ENCODE data around the gene LZTS2. TPM values are rescaled to one million over a fixed set of nuclear protein-coding genes. Genes with fewer than 3 reads are reported as not detected.

The LZTS2 gene
- total RNA-seq, 1 experiment from 2014 or later = 11.3 TPM

DNA sequence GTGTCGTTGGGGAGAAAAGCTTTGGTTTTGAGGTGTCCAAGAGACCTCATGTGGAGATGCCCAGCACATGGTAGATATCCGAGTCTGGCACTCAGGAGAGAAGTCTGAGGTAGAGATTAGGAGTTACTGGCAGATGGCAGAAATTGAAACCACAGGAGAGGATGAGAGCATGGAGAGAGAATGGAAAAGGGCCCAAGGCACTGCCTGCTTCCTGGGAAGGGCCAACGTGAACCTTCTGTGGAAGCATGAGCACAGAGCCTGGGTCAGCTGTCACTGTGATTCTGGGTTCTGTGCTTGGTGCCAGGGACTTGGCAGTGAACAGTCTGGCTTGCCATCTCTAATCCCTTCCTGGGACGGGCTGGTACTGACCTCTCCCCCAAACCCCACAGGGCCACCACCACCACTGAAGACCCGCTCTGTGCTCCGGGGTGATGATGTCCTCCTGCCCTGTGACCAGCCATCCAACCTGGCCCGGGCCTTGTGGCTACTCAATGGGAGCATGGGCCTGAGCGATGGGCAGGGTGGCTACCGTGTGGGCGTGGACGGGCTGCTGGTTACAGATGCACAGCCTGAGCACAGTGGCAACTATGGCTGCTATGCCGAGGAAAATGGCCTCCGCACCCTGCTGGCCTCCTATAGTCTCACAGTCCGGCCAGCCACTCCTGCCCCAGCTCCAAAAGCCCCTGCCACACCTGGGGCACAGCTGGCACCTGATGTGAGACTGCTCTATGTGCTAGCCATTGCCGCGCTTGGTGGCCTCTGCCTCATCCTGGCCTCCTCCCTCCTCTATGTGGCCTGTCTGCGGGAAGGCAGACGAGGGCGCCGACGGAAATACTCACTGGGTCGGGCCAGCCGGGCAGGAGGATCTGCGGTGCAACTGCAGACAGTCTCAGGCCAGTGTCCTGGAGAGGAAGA, 16.4 kb upstream of the LZTS2 start:
- no peaks in the 10 kb centered on the region for H3K9me3 ChIP-seq (ENCODE audit: low read length)
- H2AFZ ChIP-seq (ENCODE audit: low read length) = no peak overlapping the region
- H4K20me1 ChIP-seq (ENCODE audit: insufficient read depth, low read depth, low read length) = no peaks in the 10 kb centered on the region
- peaks cover 4% of the 10 kb centered on the region; the same call in 1 of the 2 replicates for H3K36me3 ChIP-seq (ENCODE audit: insufficient read depth, low read length)
- H3K79me2 ChIP-seq (ENCODE audit: low read length) = peaks cover 24% of the 10 kb centered on the region
- no peak overlapping the region for H3K27ac ChIP-seq (ENCODE audit: low read length)
- no peak for DNase-seq
- H3K9me2 ChIP-seq (replicated peaks; ENCODE audit: insufficient read depth, low read length) = no peaks in the 10 kb centered on the region
- no peak overlapping the region for H3K4me2 ChIP-seq (ENCODE audit: low read depth, low read length, poor library complexity, severe bottlenecking)
- H3K27me3 ChIP-seq (ENCODE audit: low read length) = no peaks in the 10 kb centered on the region
- H3K4me3 ChIP-seq (ENCODE audit: low read length) = no peak overlapping the region
- H3K9ac ChIP-seq (ENCODE audit: low read length) = no peak overlapping the region
- peaks cover 15% of the 10 kb centered on the region for H3K4me1 ChIP-seq (ENCODE audit: low read length)

DNA sequence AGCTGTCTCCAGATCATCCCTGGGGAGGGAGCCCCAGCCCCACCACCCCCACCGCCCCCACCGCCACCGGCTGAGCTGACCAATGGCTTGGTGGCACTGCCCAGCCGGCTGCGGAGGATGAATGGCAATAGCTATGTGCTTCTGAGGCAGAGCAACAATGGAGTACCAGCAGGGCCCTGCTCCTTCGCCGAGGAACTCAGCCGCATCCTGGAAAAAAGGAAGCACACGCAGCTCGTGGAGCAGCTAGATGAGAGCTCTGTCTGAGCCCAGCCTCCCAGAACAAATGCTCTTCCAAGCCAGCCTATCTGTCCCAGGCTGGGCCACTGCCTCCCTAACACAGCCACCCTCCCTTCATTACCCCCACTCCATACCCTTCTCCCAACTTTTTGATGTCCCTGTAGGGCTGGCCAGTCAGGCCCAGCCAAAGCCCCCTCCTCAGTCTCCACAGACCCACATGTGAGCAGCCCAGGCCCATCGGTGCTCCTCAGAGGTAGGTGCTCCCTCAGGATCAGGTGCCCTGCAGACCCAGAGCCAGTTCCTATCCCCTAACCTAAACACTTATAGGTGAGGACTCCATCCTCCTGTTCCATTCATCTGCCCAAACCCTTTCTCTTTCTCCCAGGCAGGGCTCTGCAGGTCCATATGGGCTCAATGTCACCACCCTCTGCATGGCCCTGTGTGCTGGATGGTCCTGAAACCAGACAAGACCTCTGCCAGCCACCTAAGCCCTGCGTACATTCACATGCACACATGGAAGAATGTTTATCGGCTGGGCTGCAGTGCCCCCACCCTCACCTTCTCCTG, 15.5 kb upstream of the LZTS2 start:
- no peak overlapping the region for H2AFZ ChIP-seq (ENCODE audit: low read length)
- peaks cover 33% of the 10 kb centered on the region for H3K79me2 ChIP-seq (ENCODE audit: low read length)
- no peak overlapping the region for H3K4me2 ChIP-seq (ENCODE audit: low read depth, low read length, poor library complexity, severe bottlenecking)
- H3K4me3 ChIP-seq (ENCODE audit: low read length) = no peak overlapping the region
- peaks cover 7% of the 10 kb centered on the region for H4K20me1 ChIP-seq (ENCODE audit: insufficient read depth, low read depth, low read length)
- H3K27ac ChIP-seq (ENCODE audit: low read length) = no peak overlapping the region
- H3K9ac ChIP-seq (ENCODE audit: low read length) = no peak overlapping the region
- no peaks in the 10 kb centered on the region for H3K9me3 ChIP-seq (ENCODE audit: low read length)
- H3K4me1 ChIP-seq (ENCODE audit: low read length) = peaks cover 24% of the 10 kb centered on the region
- H3K36me3 ChIP-seq (ENCODE audit: insufficient read depth, low read length) = peaks cover 11% of the 10 kb centered on the region; the same call in 1 of the 2 replicates
- no peaks in the 10 kb centered on the region for H3K9me2 ChIP-seq (replicated peaks; ENCODE audit: insufficient read depth, low read length)
- DNase-seq = no peak
- no peaks in the 10 kb centered on the region for H3K27me3 ChIP-seq (ENCODE audit: low read length)

DNA sequence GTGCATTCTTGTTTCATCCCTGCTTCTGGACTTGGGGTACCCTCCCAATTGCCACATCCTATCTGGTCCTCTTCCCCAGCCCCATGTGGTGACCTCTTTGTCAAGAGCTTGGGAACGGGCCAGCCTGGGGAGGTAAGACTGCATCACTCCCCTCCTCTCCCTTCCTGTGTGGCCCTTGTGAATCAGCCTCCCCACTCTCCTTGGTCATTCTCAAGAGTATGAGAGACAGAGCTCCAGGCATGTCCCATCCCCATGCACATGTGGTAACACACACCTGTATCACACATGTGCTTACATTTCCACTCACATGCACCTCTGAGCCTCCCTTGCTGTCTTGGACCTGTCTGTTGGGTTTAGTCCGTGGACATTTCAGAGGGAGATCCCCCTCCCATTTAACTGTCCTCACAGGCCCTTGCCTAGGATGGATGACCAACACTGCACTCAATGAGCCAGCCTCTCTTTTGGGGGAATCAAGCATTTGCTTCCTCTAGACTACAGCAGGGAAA, 14.9 kb upstream of the LZTS2 start:
- H3K9me2 ChIP-seq (replicated peaks; ENCODE audit: insufficient read depth, low read length) = no peaks in the 10 kb centered on the region
- no peaks in the 10 kb centered on the region for H3K27me3 ChIP-seq (ENCODE audit: low read length)
- peaks cover 17% of the 10 kb centered on the region; the same call in 1 of the 2 replicates for H3K36me3 ChIP-seq (ENCODE audit: insufficient read depth, low read length)
- DNase-seq = no peak
- H3K27ac ChIP-seq (ENCODE audit: low read length) = no peak overlapping the region
- H4K20me1 ChIP-seq (ENCODE audit: insufficient read depth, low read depth, low read length) = peaks cover 12% of the 10 kb centered on the region
- H3K4me2 ChIP-seq (ENCODE audit: low read depth, low read length, poor library complexity, severe bottlenecking) = no peak overlapping the region
- H3K9me3 ChIP-seq (ENCODE audit: low read length) = no peaks in the 10 kb centered on the region
- H3K4me1 ChIP-seq (ENCODE audit: low read length) = peaks cover 30% of the 10 kb centered on the region
- H2AFZ ChIP-seq (ENCODE audit: low read length) = no peak overlapping the region
- H3K4me3 ChIP-seq (ENCODE audit: low read length) = no peak overlapping the region
- H3K9ac ChIP-seq (ENCODE audit: low read length) = no peak overlapping the region
- H3K79me2 ChIP-seq (ENCODE audit: low read length) = peaks cover 39% of the 10 kb centered on the region

DNA sequence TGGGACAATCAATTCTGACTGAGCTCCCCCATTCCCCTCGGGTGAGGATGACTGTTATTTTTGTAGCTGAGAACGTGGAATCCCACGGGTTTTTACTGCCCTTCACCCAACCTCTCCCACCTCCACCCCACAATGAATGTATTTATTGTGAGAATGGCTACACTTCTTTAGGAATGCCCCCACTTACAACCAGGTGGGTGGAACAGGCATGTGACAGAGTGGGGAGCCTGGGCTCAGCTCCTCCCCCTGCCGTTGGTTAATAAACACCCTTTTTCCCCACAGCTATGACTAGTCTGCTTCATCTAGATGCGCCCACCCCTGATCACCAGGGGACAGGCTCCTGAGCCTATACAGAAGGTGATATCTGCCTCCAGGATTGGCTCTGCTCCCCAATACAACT, 14.3 kb upstream of the LZTS2 start:
- Histone ChIP-seq H3K79me2 (ENCODE audit: low read length) (peaks cover 43% of the 10 kb centered on the region), H2AFZ (ENCODE audit: low read length) (no peak overlapping the region), H3K9me3 (ENCODE audit: low read length) (no peaks in the 10 kb centered on the region), H3K27me3 (ENCODE audit: low read length) (no peaks in the 10 kb centered on the region), H3K4me2 (ENCODE audit: low read depth, low read length, poor library complexity, severe bottlenecking) (peak overlapping the region; percentile 89), H4K20me1 (ENCODE audit: insufficient read depth, low read depth, low read length) (peaks cover 13% of the 10 kb centered on the region), H3K36me3 (ENCODE audit: insufficient read depth, low read length) (peaks cover 22% of the 10 kb centered on the region; the same call in 1 of the 2 replicates), H3K4me1 (ENCODE audit: low read length) (peaks cover 32% of the 10 kb centered on the region), H3K27ac (ENCODE audit: low read length) (no peak overlapping the region), H3K4me3 (ENCODE audit: low read length) (no peak overlapping the region), H3K9ac (ENCODE audit: low read length) (no peak overlapping the region), H3K9me2 (replicated peaks; ENCODE audit: insufficient read depth, low read length) (no peaks in the 10 kb centered on the region)
- DNase-seq = no peak

DNA sequence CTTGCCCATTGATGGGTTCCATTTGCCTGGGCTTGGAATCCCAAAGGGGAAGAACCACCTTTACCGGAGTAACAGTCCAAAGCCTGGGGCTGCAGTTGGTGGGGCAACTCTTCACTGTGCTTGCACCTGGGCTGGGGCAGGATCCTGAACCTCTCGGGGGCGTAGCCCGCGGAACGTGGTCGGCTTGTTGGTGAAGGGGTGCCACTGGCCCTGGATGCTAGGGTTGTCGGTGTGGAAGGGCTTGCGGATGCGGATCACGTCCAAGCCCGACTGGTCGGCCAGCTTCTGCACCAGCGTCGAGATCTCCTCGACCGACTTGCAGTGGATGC, 13.0 kb upstream of the LZTS2 start:
- Histone ChIP-seq H4K20me1 (ENCODE audit: insufficient read depth, low read depth, low read length) (peaks cover 17% of the 10 kb centered on the region), H3K9me2 (replicated peaks; ENCODE audit: insufficient read depth, low read length) (no peaks in the 10 kb centered on the region), H3K27ac (ENCODE audit: low read length) (no peak overlapping the region), H3K4me2 (ENCODE audit: low read depth, low read length, poor library complexity, severe bottlenecking) (peak overlapping the region; percentile 89), H3K9ac (ENCODE audit: low read length) (peak overlapping the region; percentile 85), H3K36me3 (ENCODE audit: insufficient read depth, low read length) (peaks cover 29% of the 10 kb centered on the region; the same call in 1 of the 2 replicates), H2AFZ (ENCODE audit: low read length) (peak overlapping the region; percentile 23), H3K4me1 (ENCODE audit: low read length) (peaks cover 32% of the 10 kb centered on the region), H3K9me3 (ENCODE audit: low read length) (no peaks in the 10 kb centered on the region), H3K27me3 (ENCODE audit: low read length) (no peaks in the 10 kb centered on the region), H3K4me3 (ENCODE audit: low read length) (peak overlapping the region; percentile 94), H3K79me2 (ENCODE audit: low read length) (peaks cover 46% of the 10 kb centered on the region)
- no peak for DNase-seq

DNA sequence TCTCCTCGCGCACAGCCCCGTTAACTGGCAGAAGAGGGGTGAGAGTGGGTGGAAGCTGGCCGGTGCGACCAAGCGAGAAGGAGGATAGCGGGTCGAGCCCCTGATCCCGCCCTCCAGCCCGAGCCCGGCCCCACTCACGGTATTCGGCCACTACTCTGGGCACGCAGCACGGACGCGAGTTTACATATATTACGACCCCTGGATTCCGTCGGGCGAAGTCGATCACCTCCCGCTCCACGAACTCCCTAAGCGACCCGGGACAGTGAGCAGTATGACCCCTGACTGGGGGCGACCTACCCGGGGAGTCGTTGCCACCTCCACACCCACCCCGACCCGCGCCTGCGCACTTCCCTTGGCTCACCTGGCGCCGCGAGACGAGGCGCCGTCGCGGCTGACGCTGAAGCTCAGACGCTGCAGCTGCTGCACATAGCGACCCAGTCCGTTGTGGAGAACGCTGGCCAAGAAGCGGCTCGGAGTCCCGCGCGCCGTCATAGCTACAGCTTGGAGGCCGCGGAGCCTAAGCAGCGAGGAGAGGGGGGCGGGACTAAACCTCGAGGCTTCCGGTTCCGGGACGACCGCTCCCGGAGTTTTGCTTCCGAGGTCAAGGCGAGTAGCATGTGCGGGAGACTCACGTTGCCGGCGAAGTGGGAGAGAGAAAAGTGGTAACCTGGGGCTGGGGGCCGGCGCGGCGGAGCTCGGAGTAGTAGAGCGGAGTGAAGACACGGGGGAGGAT, 12.5 kb upstream of the LZTS2 start, which contains the start of the genes MRPL43 and TWNK:
MRPL43 (minus strand) TSS at position 546 of the 733 bp plus-strand sequence; CDS start at position 492, 54 bp downstream.
TWNK (plus strand) TSS at position 592 of the 733 bp plus-strand sequence. CDS start 668 bp downstream, outside the sequence.
- peak; percentile 94 for DNase-seq
- Histone ChIP-seq H3K4me1 (ENCODE audit: low read length) (peaks cover 32% of the 10 kb centered on the region), H3K4me3 (ENCODE audit: low read length) (peak within 1 kb of the TSS; percentile 94), H2AFZ (ENCODE audit: low read length) (peak within 1 kb of the TSS; percentile 23), H4K20me1 (ENCODE audit: insufficient read depth, low read depth, low read length) (peaks cover 17% of the 10 kb centered on the region), H3K36me3 (ENCODE audit: insufficient read depth, low read length) (peaks cover 29% of the 10 kb centered on the region; the same call in 1 of the 2 replicates), H3K4me2 (ENCODE audit: low read depth, low read length, poor library complexity, severe bottlenecking) (peak within 1 kb of the TSS; percentile 89), H3K9me2 (replicated peaks; ENCODE audit: insufficient read depth, low read length) (no peaks in the 10 kb centered on the region), H3K9ac (ENCODE audit: low read length) (peak within 1 kb of the TSS; percentile 85), H3K9me3 (ENCODE audit: low read length) (no peaks in the 10 kb centered on the region), H3K27ac (ENCODE audit: low read length) (peak within 1 kb of the TSS; percentile 46), H3K27me3 (ENCODE audit: low read length) (no peaks in the 10 kb centered on the region), H3K79me2 (ENCODE audit: low read length) (peaks cover 46% of the 10 kb centered on the region)

DNA sequence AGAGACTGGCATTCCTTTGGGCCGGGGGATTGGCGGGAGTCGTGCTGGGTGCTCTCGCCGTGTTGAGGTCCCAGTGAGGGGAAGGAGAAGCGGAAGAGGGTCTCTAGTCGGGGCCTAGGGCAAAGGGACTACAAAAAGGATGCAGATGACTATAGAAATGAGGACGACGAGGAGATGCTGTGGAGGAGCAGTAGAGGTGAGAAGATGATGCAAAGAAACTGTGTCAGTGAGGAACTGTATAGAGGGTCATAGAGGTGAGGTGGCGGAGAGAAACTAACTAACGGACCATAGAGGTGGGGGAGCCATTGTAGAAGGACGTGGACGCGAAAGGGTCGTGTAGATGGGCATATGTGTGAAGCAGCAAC, 11.9 kb upstream of the LZTS2 start:
- H3K4me3 ChIP-seq (ENCODE audit: low read length) = peak overlapping the region; percentile 94
- no peaks in the 10 kb centered on the region for H3K9me2 ChIP-seq (replicated peaks; ENCODE audit: insufficient read depth, low read length)
- no peak overlapping the region for H2AFZ ChIP-seq (ENCODE audit: low read length)
- H3K4me1 ChIP-seq (ENCODE audit: low read length) = peaks cover 32% of the 10 kb centered on the region
- peak overlapping the region; percentile 46; the same call in 1 of the 2 replicates for H3K27ac ChIP-seq (ENCODE audit: low read length)
- no peak for DNase-seq
- peaks cover 46% of the 10 kb centered on the region for H3K79me2 ChIP-seq (ENCODE audit: low read length)
- peaks cover 29% of the 10 kb centered on the region; the same call in 1 of the 2 replicates for H3K36me3 ChIP-seq (ENCODE audit: insufficient read depth, low read length)
- H3K9ac ChIP-seq (ENCODE audit: low read length) = peak overlapping the region; percentile 85
- H3K4me2 ChIP-seq (ENCODE audit: low read depth, low read length, poor library complexity, severe bottlenecking) = peak overlapping the region; percentile 89
- no peaks in the 10 kb centered on the region for H3K27me3 ChIP-seq (ENCODE audit: low read length)
- no peaks in the 10 kb centered on the region for H3K9me3 ChIP-seq (ENCODE audit: low read length)
- peaks cover 17% of the 10 kb centered on the region for H4K20me1 ChIP-seq (ENCODE audit: insufficient read depth, low read depth, low read length)
